Fibroblast of mammary gland (primary cell): ENCODE data around the gene SERPINF2.
"Not testable (repeated sequence)": the region's sequence is repeated elsewhere in the genome, so short reads cannot be mapped to it uniquely, and the experiment has no call there.

Experiments
- DNase-seq: peaks from one replicate; pipeline ENCODE4 v3.0.0-alpha.2; 2010; ENCODE audit warnings: low read depth
- H3K4me3 ChIP-seq: 2 replicates; pipeline ENCODE4 v1.5.1; 2011; ENCODE audit warnings: low read depth, mild to moderate bottlenecking, low read length, moderate library complexity; ENCODE audit not compliant: control insufficient read depth
- TF ChIP-seq, protein P1 (sequence below): conservative IDR thresholded peaks from 2 replicates; pipeline ENCODE4 v1.5.1; 2011; ENCODE audit warnings: low read depth, low read length, inconsistent platforms; ENCODE audit not compliant: control insufficient read depth, insufficient read depth

Gene SERPINF2

DNA sequence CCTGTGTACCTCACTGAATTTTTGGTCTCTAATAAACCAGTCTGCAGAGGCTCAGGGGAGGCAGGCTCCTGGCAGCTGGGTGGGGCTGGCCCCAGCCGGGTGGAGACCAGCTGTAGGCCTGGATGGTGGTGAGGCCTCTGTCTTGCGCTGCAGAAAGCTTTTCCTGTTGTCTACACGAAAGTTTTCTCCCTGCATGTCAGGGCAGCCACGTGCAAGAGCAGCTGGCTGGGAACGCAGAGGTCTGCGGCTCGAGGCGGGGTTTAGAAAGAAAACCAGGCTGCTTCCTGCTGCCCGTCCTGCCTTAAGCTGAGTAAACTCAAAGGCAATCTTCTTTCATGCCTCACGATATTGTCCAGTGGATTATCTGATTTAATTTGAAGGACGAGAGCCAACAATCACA is 21.6 kb downstream of the SERPINF2 start:
- TF ChIP-seq, protein P1, sequence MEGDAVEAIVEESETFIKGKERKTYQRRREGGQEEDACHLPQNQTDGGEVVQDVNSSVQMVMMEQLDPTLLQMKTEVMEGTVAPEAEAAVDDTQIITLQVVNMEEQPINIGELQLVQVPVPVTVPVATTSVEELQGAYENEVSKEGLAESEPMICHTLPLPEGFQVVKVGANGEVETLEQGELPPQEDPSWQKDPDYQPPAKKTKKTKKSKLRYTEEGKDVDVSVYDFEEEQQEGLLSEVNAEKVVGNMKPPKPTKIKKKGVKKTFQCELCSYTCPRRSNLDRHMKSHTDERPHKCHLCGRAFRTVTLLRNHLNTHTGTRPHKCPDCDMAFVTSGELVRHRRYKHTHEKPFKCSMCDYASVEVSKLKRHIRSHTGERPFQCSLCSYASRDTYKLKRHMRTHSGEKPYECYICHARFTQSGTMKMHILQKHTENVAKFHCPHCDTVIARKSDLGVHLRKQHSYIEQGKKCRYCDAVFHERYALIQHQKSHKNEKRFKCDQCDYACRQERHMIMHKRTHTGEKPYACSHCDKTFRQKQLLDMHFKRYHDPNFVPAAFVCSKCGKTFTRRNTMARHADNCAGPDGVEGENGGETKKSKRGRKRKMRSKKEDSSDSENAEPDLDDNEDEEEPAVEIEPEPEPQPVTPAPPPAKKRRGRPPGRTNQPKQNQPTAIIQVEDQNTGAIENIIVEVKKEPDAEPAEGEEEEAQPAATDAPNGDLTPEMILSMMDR, result no peak
- H3K4me3 ChIP-seq, result peak overlapping the region; percentile 88
- DNase-seq, result peak; percentile 95

DNA sequence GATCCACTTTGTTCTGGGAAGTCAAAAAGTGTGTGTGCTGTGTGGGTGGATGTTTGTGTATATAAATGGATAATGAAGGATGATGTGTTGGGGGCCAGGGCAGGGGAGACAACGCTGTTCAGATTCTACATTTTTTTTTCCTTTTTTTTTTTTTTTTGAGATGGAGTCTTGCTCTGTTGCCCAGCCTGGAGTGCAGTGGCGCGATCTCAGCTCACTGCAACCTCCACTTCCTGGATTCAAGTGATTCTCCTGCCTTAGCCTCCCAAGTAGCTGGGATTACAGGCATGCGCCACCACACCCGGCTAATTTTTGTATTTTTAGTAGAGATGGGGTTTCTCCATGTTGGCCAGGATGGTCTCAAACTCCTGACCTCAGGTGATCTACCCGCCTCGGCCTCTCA is 22.0 kb downstream of the SERPINF2 start:
- not testable (repeated sequence) for DNase-seq, H3K4me3 ChIP-seq

DNA sequence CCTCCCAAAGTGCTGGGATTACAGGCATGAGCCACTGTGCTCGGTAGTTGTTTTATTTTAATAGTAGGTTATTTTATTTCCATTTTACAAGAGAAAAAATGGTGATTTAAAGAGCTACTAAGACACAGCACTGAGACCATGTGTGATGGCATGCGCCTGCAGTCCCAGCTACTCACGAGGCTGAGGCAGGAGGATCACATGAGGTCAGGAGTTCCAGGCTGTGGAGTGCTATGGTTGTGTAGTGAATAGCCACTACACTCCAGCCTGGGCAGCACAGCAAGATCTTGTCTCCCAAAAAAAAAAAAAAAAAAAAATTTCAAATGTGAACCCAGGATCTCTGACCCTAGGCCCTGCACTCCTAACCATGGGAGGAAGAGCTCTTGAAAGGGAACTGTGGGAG is 22.9 kb downstream of the SERPINF2 start:
- DNase-seq, result no peak
- no peak overlapping the region for H3K4me3 ChIP-seq
- TF ChIP-seq, protein P1, result no peak

DNA sequence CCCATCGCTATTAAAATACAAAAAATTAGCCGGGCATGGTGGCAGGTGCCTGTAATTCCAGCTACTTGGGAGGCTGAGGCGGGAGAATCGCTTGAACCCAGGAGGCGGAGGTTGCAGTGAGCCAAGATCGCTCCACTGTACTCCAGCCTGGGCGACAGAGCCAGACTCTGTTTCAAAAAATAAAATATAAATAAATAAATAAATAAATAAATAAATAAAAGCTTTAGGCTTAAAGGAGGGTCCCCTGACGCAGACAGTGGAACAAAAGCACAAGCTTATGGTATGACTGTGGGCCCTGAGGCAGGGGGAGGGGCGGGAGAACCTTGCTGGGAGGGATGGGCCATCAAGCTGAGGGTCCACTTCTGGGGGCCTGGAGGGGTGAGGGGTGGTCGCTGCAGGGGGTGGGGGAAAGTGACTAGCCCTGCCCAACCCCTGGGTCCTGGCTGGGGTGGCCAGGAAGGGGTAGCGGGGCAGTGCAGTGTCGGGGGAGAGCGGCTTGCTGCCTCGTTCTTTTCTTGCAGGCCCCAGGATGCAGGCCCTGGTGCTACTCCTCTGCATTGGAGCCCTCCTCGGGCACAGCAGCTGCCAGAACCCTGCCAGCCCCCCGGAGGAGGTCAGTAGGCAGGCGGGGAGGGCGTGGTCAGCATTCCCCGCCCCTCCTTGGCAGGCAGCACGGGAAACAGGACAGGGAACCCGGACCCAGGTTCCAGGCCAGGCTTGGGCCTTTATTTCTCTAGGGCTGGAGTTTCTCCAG is 23.9 kb downstream of the SERPINF2 start:
- H3K4me3 ChIP-seq, result no peak overlapping the region
- DNase-seq, result no peak
- TF ChIP-seq, protein P1, result no peak

DNA sequence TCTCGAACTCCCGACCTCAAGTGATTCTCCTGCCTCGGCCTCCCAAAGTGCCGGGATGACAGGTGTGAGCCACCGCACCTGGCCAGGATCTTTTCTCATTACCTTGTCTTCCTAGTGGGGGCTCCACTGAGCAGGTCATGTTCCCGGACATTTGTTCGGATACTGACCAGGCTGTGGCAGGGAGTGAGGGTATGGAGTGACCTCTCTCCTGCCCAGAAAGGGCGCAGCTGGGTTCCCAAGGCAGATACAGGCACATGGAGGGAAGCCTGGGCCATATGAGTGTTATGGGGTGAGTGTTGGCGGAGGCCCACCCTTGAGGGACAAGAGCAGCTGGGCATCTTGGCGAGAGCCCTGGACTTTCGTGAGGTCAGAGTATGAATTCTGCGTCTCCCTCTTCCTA is 24.7 kb downstream of the SERPINF2 start:
- TF ChIP-seq, protein P1, result no peak
- no peak overlapping the region for H3K4me3 ChIP-seq
- no peak for DNase-seq

DNA sequence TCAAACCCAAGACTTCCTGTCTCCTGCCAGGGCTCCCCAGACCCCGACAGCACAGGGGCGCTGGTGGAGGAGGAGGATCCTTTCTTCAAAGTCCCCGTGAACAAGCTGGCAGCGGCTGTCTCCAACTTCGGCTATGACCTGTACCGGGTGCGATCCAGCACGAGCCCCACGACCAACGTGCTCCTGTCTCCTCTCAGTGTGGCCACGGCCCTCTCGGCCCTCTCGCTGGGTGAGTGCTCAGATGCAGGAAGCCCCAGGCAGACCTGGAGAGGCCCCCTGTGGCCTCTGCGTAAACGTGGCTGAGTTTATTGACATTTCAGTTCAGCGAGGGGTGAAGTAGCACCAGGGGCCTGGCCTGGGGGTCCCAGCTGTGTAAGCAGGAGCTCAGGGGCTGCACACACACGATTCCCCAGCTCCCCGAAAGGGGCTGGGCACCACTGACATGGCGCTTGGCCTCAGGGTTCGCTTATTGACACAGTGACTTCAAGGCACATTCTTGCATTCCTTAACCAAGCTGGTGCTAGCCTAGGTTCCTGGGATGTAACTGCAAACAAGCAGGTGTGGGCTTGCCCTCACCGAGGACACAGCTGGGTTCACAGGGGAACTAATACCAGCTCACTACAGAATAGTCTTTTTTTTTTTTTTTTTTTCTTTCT is 27.3 kb downstream of the SERPINF2 start:
- no peak overlapping the region for H3K4me3 ChIP-seq
- no peak for DNase-seq
- TF ChIP-seq, protein P1, result no peak

DNA sequence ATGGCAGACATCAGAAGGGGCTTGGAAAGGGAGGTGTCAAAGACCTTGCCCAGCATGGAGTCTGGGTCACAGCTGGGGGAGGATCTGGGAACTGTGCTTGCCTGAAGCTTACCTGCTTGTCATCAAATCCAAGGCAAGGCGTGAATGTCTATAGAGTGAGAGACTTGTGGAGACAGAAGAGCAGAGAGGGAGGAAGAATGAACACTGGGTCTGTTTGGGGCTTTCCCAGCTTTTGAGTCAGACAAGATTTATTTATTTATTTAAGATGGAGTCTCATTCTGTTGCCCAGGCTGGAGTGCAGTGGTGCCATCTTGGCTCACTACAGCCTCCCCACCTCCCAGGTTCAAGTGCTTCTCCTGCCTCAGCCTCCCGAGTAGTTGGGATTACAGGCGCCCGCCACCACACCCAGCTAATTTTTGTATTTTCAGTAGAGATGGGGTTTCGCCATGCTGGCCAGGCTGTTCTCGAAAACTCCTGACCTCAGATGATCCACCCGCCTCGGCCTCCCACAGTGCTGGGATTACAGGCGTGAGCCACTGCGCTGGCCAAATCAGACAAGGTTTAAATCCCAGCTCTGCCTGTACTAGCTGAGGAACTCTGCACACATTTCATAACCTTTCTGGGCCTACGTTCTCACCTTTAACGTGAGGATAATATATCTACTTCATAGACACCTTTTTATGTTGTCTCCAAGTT is 30.5 kb downstream of the SERPINF2 start:
- H3K4me3 ChIP-seq, result not testable (repeated sequence)
- peak; percentile 77 for DNase-seq
